DOHH2 (cell line): ENCODE measurements around the gene TREH.

ENCODE experiments used
- CTCF ChIP-seq: fragments of 200-600 bp; sonication (generic); IDR thresholded peaks from one replicate; pipeline ENCODE4 v1.5.1; 2014; ENCODE audit warnings: antibody characterized with exemption, mild to moderate bottlenecking, low read depth, low read length; ENCODE audit not compliant: poor library complexity, severe bottlenecking
- EZH2phosphoT487 ChIP-seq: fragments of 200-600 bp; sonication (generic); IDR thresholded peaks from 2 replicates; pipeline ENCODE4 v1.6.1; 2017; ENCODE audit warnings: borderline replicate concordance, mild to moderate bottlenecking, antibody characterized with exemption, low read length, moderate library complexity, mixed read lengths

GRCh38 chr11:118609380-118610224, 69.8 kb downstream of the TREH start:
- no peak for TF ChIP-seq CTCF
- TF ChIP-seq EZH2phosphoT487, result peak; percentile 80; the same call in 1 of the 2 replicates
